Measurements from ENCODE around the gene ASIC1. TPM values are rescaled to one million over a fixed set of nuclear protein-coding genes. Genes with fewer than 3 reads are reported as not detected.

ASIC1 gene
- total and polyA plus RNA-seq, 2 of the 13 experiments (the other 11 are each of a cell fraction or from before 2014, with no cell fraction given): 0.44 to 1.5 TPM

- TF ChIP-seq ARID2 (CRISPR knock-in tag; IDR thresholded peaks at IDR 0.05; ENCODE audit: borderline replicate concordance) (0 out of 2 replicates have a peak, but pooled peaks have one; percentile 34), NFKB2 (CRISPR knock-in tag; IDR thresholded peaks at IDR 0.05; ENCODE audit: borderline replicate concordance) (no peak)
- Histone ChIP-seq H3K36me3 (replicated peaks in 1 of 2; ENCODE audit: control insufficient read depth in 1 of 2, insufficient read depth in 2 of 2, low read length in 2 of 2) (no peaks in the 10 kb centered on the region), H3K4me2 (ENCODE audit: low read depth, low read length) (peak overlapping the region; percentile 89), H3K4me3 (replicated peaks in 1 of 3; ENCODE audit: insufficient read depth in 1 of 3, low read depth in 2 of 3, low read length in 3 of 3) (peak overlapping the region in 1 of 3 experiments; percentile 73; a peak in 2 of 6 replicates), H3K79me2 (ENCODE audit: insufficient read depth, low read length) (no peaks in the 10 kb centered on the region), H3K9me3 (ENCODE audit: low read length) (no peaks in the 10 kb centered on the region), H3K9ac (ENCODE audit: insufficient read depth, low read depth, low read length) (no peak overlapping the region), H3K27ac (ENCODE audit: extremely low read length, insufficient read depth, low read length) (no peak overlapping the region), H3K4me1 (ENCODE audit: insufficient read depth, low read length) (peaks cover 28% of the 10 kb centered on the region), H4K20me1 (ENCODE audit: insufficient read depth, low read length) (no peaks in the 10 kb centered on the region), H3K27me3 (ENCODE audit: control insufficient read depth in 1 of 2, insufficient read depth in 2 of 2, low read length in 2 of 2) (peaks cover 9 to 53% of the 10 kb centered on the region in 2 experiments; a peak in 4 of 5 replicates), H2AFZ (ENCODE audit: low read length) (no peak overlapping the region)
- ChIA-PET CTCF (ENCODE audit: low intra/inter-chr PET ratio, low total read pairs) (interaction anchor here (0.8 to 4.7 kb wide), 4 partner anchors 17 to 111 kb away, joined by 3 to 65 read pairs (median 12); no protein-coding TSS in a partner anchor), POLR2A (interaction anchor here (0.8 kb wide), 1 partner anchor 89 kb away, joined by 3 read pairs; no protein-coding TSS in a partner anchor)
- intact Hi-C loops (cut with micrococcal nuclease; ENCODE audit: unreplicated experiment) (loop anchor here (1.0 to 2.0 kb wide), 3 partner anchors 18 to 89 kb away; no protein-coding TSS in a partner anchor), in situ Hi-C loops (cut with HindIII; ENCODE audit: extremely low pct_ligation_motif_present, low pct_unique_long_range_greater_than_20kb) (loop anchor here (5.0 to 10.0 kb wide), 2 partner anchors 84 to 192 kb away; partner anchors contain the start of gene AQP6)
- DNase-seq (ENCODE audit: low spot score) (no peak), ATAC-seq (peak; percentile 17), FAIRE-seq (no peak)
- 45% methylated on average over 3 of the region's 3 CpGs for WGBS (ENCODE audit: low lambda C conversion rate)
- BruUV-seq (replicated peaks): no TSS peak
Measured at GRCh38 chr12:50056639-50056976, 788 bp upstream of the ASIC1 start.

DNA sequence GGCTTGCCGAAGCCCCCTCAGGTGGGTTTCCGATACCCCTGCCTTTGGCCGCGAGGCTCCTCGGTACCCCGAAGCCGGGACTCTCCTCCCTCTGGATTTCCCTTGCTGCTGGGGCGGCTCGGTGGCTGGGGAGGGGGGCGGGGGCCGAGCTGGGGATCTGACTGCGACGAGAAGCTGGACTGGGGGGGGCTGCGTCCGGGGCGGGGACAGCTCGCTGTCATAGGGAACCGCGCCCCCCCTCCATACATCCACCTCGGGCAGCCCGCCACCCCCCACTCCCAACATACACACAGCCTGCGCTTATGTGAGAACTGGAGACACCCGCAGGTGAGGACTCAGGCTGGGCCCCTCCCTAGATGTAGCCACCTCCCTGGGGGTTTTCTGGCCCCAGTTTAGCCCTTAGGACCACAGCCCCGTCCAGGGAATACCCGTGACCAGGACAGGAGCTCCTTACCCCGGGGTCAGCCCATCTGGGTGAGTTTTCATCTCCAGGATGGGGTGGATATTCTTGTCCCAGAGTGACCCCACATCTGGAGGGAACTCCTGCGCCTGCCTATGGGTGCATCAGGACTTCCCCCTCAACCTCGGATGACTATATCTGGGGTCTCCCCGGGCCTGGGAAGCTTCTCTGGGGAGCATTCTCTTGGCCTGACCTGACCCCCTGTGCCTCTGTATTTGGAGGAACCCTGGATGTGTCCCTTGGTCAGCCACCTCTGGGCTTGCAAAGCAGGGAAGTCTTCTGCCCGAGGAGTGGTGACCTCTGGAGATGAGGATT lies 687 bp downstream of the ASIC1 start:
- DNase-seq (ENCODE audit: low spot score) (no peak), ATAC-seq (no peak), FAIRE-seq (no peak)
- CTCF ChIA-PET (ENCODE audit: low intra/inter-chr PET ratio, low total read pairs): interaction anchor here (4.7 kb wide), 1 partner anchor 91 kb away, joined by 65 read pairs; no protein-coding TSS in a partner anchor
- Histone ChIP-seq H3K27me3 (ENCODE audit: control insufficient read depth in 1 of 2, insufficient read depth in 2 of 2, low read length in 2 of 2) (peaks cover 9 to 38% of the 10 kb centered on the region in 2 experiments; a peak in 4 of 5 replicates), H3K79me2 (ENCODE audit: insufficient read depth, low read length) (no peaks in the 10 kb centered on the region), H3K27ac (ENCODE audit: extremely low read length, insufficient read depth, low read length) (no peak overlapping the region), H3K9me3 (ENCODE audit: low read length) (no peaks in the 10 kb centered on the region), H3K9ac (ENCODE audit: insufficient read depth, low read depth, low read length) (no peak overlapping the region), H3K36me3 (replicated peaks in 1 of 2; ENCODE audit: control insufficient read depth in 1 of 2, insufficient read depth in 2 of 2, low read length in 2 of 2) (no peaks in the 10 kb centered on the region), H2AFZ (ENCODE audit: low read length) (no peak overlapping the region), H3K4me2 (ENCODE audit: low read depth, low read length) (peak overlapping the region; percentile 89), H4K20me1 (ENCODE audit: insufficient read depth, low read length) (no peaks in the 10 kb centered on the region), H3K4me1 (ENCODE audit: insufficient read depth, low read length) (peaks cover 24% of the 10 kb centered on the region), H3K4me3 (replicated peaks in 1 of 3; ENCODE audit: insufficient read depth in 1 of 3, low read depth in 2 of 3, low read length in 3 of 3) (peak overlapping the region; percentile 26 to 73 (median 68); a peak in 4 of 6 replicates)
- TF ChIP-seq ZNF230 (CRISPR knock-in tag; IDR thresholded peaks at IDR 0.05) (no peak), ZNF713 (CRISPR knock-in tag; IDR thresholded peaks at IDR 0.05) (no peak), KDM5B (CRISPR knock-in tag; IDR thresholded peaks at IDR 0.05; ENCODE audit: borderline replicate concordance) (0 out of 2 replicates have a peak, but pooled peaks have one; percentile 4)
- TF ChIP-seq, protein P1, sequence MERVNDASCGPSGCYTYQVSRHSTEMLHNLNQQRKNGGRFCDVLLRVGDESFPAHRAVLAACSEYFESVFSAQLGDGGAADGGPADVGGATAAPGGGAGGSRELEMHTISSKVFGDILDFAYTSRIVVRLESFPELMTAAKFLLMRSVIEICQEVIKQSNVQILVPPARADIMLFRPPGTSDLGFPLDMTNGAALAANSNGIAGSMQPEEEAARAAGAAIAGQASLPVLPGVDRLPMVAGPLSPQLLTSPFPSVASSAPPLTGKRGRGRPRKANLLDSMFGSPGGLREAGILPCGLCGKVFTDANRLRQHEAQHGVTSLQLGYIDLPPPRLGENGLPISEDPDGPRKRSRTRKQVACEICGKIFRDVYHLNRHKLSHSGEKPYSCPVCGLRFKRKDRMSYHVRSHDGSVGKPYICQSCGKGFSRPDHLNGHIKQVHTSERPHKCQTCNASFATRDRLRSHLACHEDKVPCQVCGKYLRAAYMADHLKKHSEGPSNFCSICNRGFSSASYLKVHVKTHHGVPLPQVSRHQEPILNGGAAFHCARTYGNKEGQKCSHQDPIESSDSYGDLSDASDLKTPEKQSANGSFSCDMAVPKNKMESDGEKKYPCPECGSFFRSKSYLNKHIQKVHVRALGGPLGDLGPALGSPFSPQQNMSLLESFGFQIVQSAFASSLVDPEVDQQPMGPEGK (CRISPR knock-in tag; IDR thresholded peaks at IDR 0.05): 0 out of 2 replicates have a peak, but pooled peaks have one; percentile 28
- 52% methylated on average over 5 of the region's 30 CpGs for WGBS (ENCODE audit: low lambda C conversion rate)
- POLR2A ChIA-PET: no interaction called here
- no TSS peak for BruUV-seq (replicated peaks)
- in situ Hi-C loops (cut with HindIII; ENCODE audit: extremely low pct_ligation_motif_present, low pct_unique_long_range_greater_than_20kb) (loop anchor here (5.0 to 10.0 kb wide), 2 partner anchors 86 to 193 kb away; partner anchors contain the start of gene AQP6), intact Hi-C loops (cut with micrococcal nuclease; ENCODE audit: unreplicated experiment) (loop anchor here (2.0 kb wide), 1 partner anchor 19 kb away; no protein-coding TSS in a partner anchor)

Measured in HepG2 (cell line).